Activated naive CD8-positive, alpha-beta T cell (primary cell): ENCODE data around the gene ZAP70.

Source experiments
- H3K27ac Mint-ChIP-seq: one replicate; pipeline ENCODE4 v1.8.0; 2021; ENCODE audit warnings: mixed read lengths
- H3K27me3 Mint-ChIP-seq: one replicate; pipeline ENCODE4 v1.8.0; 2021; ENCODE audit warnings: mixed read lengths
- H3K36me3 Mint-ChIP-seq: one replicate; pipeline ENCODE4 v1.8.0; 2021; ENCODE audit warnings: mixed read lengths
- H3K4me1 Mint-ChIP-seq: one replicate; pipeline ENCODE4 v1.8.0; 2021; ENCODE audit warnings: low read depth, mixed read lengths
- H3K4me3 Mint-ChIP-seq: one replicate; pipeline ENCODE4 v1.8.0; 2021; ENCODE audit warnings: mild to moderate bottlenecking, mixed read lengths
- H3K9me3 Mint-ChIP-seq: one replicate; pipeline ENCODE4 v1.8.0; 2021; ENCODE audit warnings: low read depth, mixed read lengths

Gene ZAP70

GRCh38 chr2:97731274-97732020 lies 18.1 kb downstream of the ZAP70 start:
- no peaks in the 10 kb centered on the region for H3K9me3 Mint-ChIP-seq
- H3K27ac Mint-ChIP-seq, result peak overlapping the region; percentile 78
- no peaks in the 10 kb centered on the region for H3K27me3 Mint-ChIP-seq
- H3K36me3 Mint-ChIP-seq, result peaks cover 23% of the 10 kb centered on the region
- peak overlapping the region; percentile 52 for H3K4me3 Mint-ChIP-seq
- peaks cover 44% of the 10 kb centered on the region for H3K4me1 Mint-ChIP-seq

- Mint-ChIP-seq H3K36me3 (peaks cover 16% of the 10 kb centered on the region), H3K9me3 (no peaks in the 10 kb centered on the region), H3K27me3 (no peaks in the 10 kb centered on the region), H3K4me1 (peaks cover 32% of the 10 kb centered on the region), H3K4me3 (no peak overlapping the region), H3K27ac (peak overlapping the region; percentile 46)
Observed at GRCh38 chr2:97732436-97733340, 19.3 kb downstream of the ZAP70 start.

- H3K4me1 Mint-ChIP-seq, result peaks cover 27% of the 10 kb centered on the region
- no peaks in the 10 kb centered on the region for H3K27me3 Mint-ChIP-seq
- no peak overlapping the region for H3K27ac Mint-ChIP-seq
- no peak overlapping the region for H3K4me3 Mint-ChIP-seq
- no peaks in the 10 kb centered on the region for H3K9me3 Mint-ChIP-seq
- H3K36me3 Mint-ChIP-seq, result peaks cover 19% of the 10 kb centered on the region
Observed at GRCh38 chr2:97733341-97734035, 20.1 kb downstream of the ZAP70 start.

- Mint-ChIP-seq H3K4me3 (no peak overlapping the region), H3K4me1 (peaks cover 26% of the 10 kb centered on the region), H3K27me3 (no peaks in the 10 kb centered on the region), H3K9me3 (no peaks in the 10 kb centered on the region), H3K27ac (no peak overlapping the region), H3K36me3 (peaks cover 17% of the 10 kb centered on the region)
Observed at GRCh38 chr2:97734061-97735051, 21.0 kb downstream of the ZAP70 start.

GRCh38 chr2:97735161-97735561 lies 21.8 kb downstream of the ZAP70 start:
- peaks cover 16% of the 10 kb centered on the region for H3K36me3 Mint-ChIP-seq
- H3K4me1 Mint-ChIP-seq, result peaks cover 25% of the 10 kb centered on the region
- H3K4me3 Mint-ChIP-seq, result no peak overlapping the region
- H3K9me3 Mint-ChIP-seq, result no peaks in the 10 kb centered on the region
- no peak overlapping the region for H3K27ac Mint-ChIP-seq
- no peaks in the 10 kb centered on the region for H3K27me3 Mint-ChIP-seq

GRCh38 chr2:97736185-97736584 lies 22.8 kb downstream of the ZAP70 start:
- peak overlapping the region; percentile 36 for H3K27ac Mint-ChIP-seq
- H3K4me3 Mint-ChIP-seq, result no peak overlapping the region
- peaks cover 13% of the 10 kb centered on the region for H3K36me3 Mint-ChIP-seq
- H3K27me3 Mint-ChIP-seq, result no peaks in the 10 kb centered on the region
- H3K9me3 Mint-ChIP-seq, result no peaks in the 10 kb centered on the region
- H3K4me1 Mint-ChIP-seq, result peaks cover 26% of the 10 kb centered on the region

- Mint-ChIP-seq H3K4me1 (peaks cover 24% of the 10 kb centered on the region), H3K27ac (peak overlapping the region; percentile 36), H3K4me3 (no peak overlapping the region), H3K27me3 (no peaks in the 10 kb centered on the region), H3K9me3 (no peaks in the 10 kb centered on the region), H3K36me3 (peaks cover 13% of the 10 kb centered on the region)
Observed at GRCh38 chr2:97736608-97737330, 23.4 kb downstream of the ZAP70 start.

- Mint-ChIP-seq H3K27ac (no peak overlapping the region), H3K9me3 (no peaks in the 10 kb centered on the region), H3K36me3 (peaks cover 15% of the 10 kb centered on the region)
Observed at GRCh38 chr2:97737421-97738178, 24.2 kb downstream of the ZAP70 start.

GRCh38 chr2:97738179-97739019 lies 25.0 kb downstream of the ZAP70 start:
- Mint-ChIP-seq H3K4me1 (peaks cover 37% of the 10 kb centered on the region), H3K4me3 (no peak overlapping the region), H3K27ac (peak overlapping the region; percentile 70), H3K27me3 (no peaks in the 10 kb centered on the region), H3K9me3 (no peaks in the 10 kb centered on the region), H3K36me3 (peaks cover 15% of the 10 kb centered on the region)

More at GRCh38 chr2:97737421-97738178, 24.2 kb downstream of the ZAP70 start:
- Mint-ChIP-seq H3K4me1 (peaks cover 30% of the 10 kb centered on the region), H3K27me3 (no peaks in the 10 kb centered on the region), H3K4me3 (no peak overlapping the region)

- no peak overlapping the region for H3K4me3 Mint-ChIP-seq
- H3K36me3 Mint-ChIP-seq, result peaks cover 17% of the 10 kb centered on the region
- peak overlapping the region; percentile 70 for H3K27ac Mint-ChIP-seq
- H3K27me3 Mint-ChIP-seq, result no peaks in the 10 kb centered on the region
- peaks cover 45% of the 10 kb centered on the region for H3K4me1 Mint-ChIP-seq
- H3K9me3 Mint-ChIP-seq, result no peaks in the 10 kb centered on the region
Observed at GRCh38 chr2:97739020-97739892, 25.9 kb downstream of the ZAP70 start.

- no peaks in the 10 kb centered on the region for H3K9me3 Mint-ChIP-seq
- H3K27ac Mint-ChIP-seq, result no peak overlapping the region
- H3K4me3 Mint-ChIP-seq, result no peak overlapping the region
- peaks cover 21% of the 10 kb centered on the region for H3K36me3 Mint-ChIP-seq
- H3K27me3 Mint-ChIP-seq, result no peaks in the 10 kb centered on the region
- peaks cover 50% of the 10 kb centered on the region for H3K4me1 Mint-ChIP-seq
Observed at GRCh38 chr2:97739893-97740245, 26.5 kb downstream of the ZAP70 start.
